ENCODE measurements around the gene FOXP2.

Gene FOXP2

GRCh38 chr7:114711241-114711640, 296.6 kb downstream of the FOXP2 start:
- Histone ChIP-seq H3K27ac (no peak overlapping the region), H3K9ac (no peak overlapping the region), H3K79me2 (no peaks in the 10 kb centered on the region), H3K4me2 (ENCODE audit: low read length) (no peak overlapping the region), H3K4me3 (ENCODE audit: low read depth, low read length) (no peak overlapping the region), H3K36me3 (ENCODE audit: control insufficient read depth, insufficient read depth, low read length) (no peaks in the 10 kb centered on the region), H3K27me3 (ENCODE audit: control insufficient read depth, insufficient read depth, low read length) (no peaks in the 10 kb centered on the region), H2AFZ (no peak overlapping the region), H3K9me3 (ENCODE audit: control insufficient read depth, low read length) (no peaks in the 10 kb centered on the region), H3K4me1 (no peaks in the 10 kb centered on the region)
- TF ChIP-seq CTCF (IDR thresholded peaks at IDR 0.05), result no peak

DNA sequence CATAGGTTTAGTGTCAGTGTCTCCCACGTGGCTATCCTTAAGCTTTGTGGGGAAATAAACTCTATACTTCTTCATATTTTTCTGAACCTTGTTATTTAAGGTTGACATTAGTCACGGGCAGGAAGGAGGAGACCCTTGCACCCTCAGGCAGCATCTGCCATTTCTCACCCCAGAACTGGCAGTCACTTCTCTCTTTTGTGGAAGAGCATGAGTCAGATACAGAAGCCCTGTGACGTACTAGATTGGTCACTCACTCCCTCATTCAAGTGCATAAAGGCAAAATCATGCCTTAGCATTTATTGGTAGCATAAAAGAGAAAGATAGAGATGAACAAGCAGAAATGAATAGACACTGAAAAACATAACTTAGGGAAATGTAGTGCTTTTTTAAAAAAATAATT, 301.3 kb downstream of the FOXP2 start:
- H2AFZ ChIP-seq, result no peak overlapping the region
- H3K27ac ChIP-seq, result no peak overlapping the region

GRCh38 chr7:114718861-114719260, 304.2 kb downstream of the FOXP2 start:
- Histone ChIP-seq H3K27me3 (ENCODE audit: control insufficient read depth, insufficient read depth, low read length) (no peaks in the 10 kb centered on the region), H3K4me3 (ENCODE audit: low read depth, low read length) (no peak overlapping the region), H3K79me2 (no peaks in the 10 kb centered on the region), H3K4me1 (no peaks in the 10 kb centered on the region), H3K9me3 (ENCODE audit: control insufficient read depth, low read length) (no peaks in the 10 kb centered on the region), H3K4me2 (ENCODE audit: low read length) (no peak overlapping the region), H2AFZ (no peak overlapping the region), H3K27ac (no peak overlapping the region), H3K9ac (no peak overlapping the region), H3K36me3 (ENCODE audit: control insufficient read depth, insufficient read depth, low read length) (no peaks in the 10 kb centered on the region)
- no peak for TF ChIP-seq CTCF (IDR thresholded peaks at IDR 0.05)

More for the DNA sequence above, 301.3 kb downstream of the FOXP2 start:
- TF ChIP-seq CTCF (IDR thresholded peaks at IDR 0.05), result no peak
- no peak overlapping the region for H3K9ac ChIP-seq
- H3K9me3 ChIP-seq (ENCODE audit: control insufficient read depth, low read length), result no peaks in the 10 kb centered on the region
- H3K4me2 ChIP-seq (ENCODE audit: low read length), result no peak overlapping the region
- H3K4me3 ChIP-seq (ENCODE audit: low read depth, low read length), result no peak overlapping the region
- no peaks in the 10 kb centered on the region for H3K4me1 ChIP-seq
- no peaks in the 10 kb centered on the region for H3K27me3 ChIP-seq (ENCODE audit: control insufficient read depth, insufficient read depth, low read length)
- H3K36me3 ChIP-seq (ENCODE audit: control insufficient read depth, insufficient read depth, low read length), result no peaks in the 10 kb centered on the region
- no peaks in the 10 kb centered on the region for H3K79me2 ChIP-seq

GRCh38 chr7:114720725-114721124, 306.1 kb downstream of the FOXP2 start:
- Histone ChIP-seq H3K27ac (no peak overlapping the region), H2AFZ (no peak overlapping the region), H3K79me2 (no peaks in the 10 kb centered on the region), H3K4me3 (ENCODE audit: low read depth, low read length) (no peak overlapping the region), H3K4me2 (ENCODE audit: low read length) (no peak overlapping the region), H3K36me3 (ENCODE audit: control insufficient read depth, insufficient read depth, low read length) (no peaks in the 10 kb centered on the region), H3K27me3 (ENCODE audit: control insufficient read depth, insufficient read depth, low read length) (no peaks in the 10 kb centered on the region), H3K9me3 (ENCODE audit: control insufficient read depth, low read length) (no peaks in the 10 kb centered on the region), H3K4me1 (no peaks in the 10 kb centered on the region), H3K9ac (no peak overlapping the region)
- TF ChIP-seq CTCF (IDR thresholded peaks at IDR 0.05), result no peak

GRCh38 chr7:114722562-114722961, 307.9 kb downstream of the FOXP2 start:
- no peaks in the 10 kb centered on the region for H3K36me3 ChIP-seq (ENCODE audit: control insufficient read depth, insufficient read depth, low read length)
- no peak overlapping the region for H3K4me2 ChIP-seq (ENCODE audit: low read length)
- H3K27me3 ChIP-seq (ENCODE audit: control insufficient read depth, insufficient read depth, low read length), result no peaks in the 10 kb centered on the region
- no peak for TF ChIP-seq CTCF (IDR thresholded peaks at IDR 0.05)
- no peaks in the 10 kb centered on the region for H3K79me2 ChIP-seq
- no peak overlapping the region for H2AFZ ChIP-seq
- H3K4me3 ChIP-seq (ENCODE audit: low read depth, low read length), result no peak overlapping the region
- no peak overlapping the region for H3K27ac ChIP-seq
- no peak overlapping the region for H3K9ac ChIP-seq
- H3K9me3 ChIP-seq (ENCODE audit: control insufficient read depth, low read length), result no peaks in the 10 kb centered on the region
- no peaks in the 10 kb centered on the region for H3K4me1 ChIP-seq
